NCI-H345 (cell line): Measurements from ENCODE around the gene RAI14.
"Not testable (repeated sequence)": the region's sequence is repeated elsewhere in the genome, so short reads cannot be mapped to it uniquely, and the experiment has no call there.

Experiments used
- DNase-seq: peaks from one replicate; lab custom pipeline; 2025; lab: John Stamatoyannopoulos, UW

RAI14 gene

GRCh38 chr5:34699155-34700077 is 43.3 kb downstream of the RAI14 start:
- no peak for DNase-seq

GRCh38 chr5:34700078-34700452 is 43.9 kb downstream of the RAI14 start:
- no peak for DNase-seq

- DNase-seq = not testable (repeated sequence)
These were observed 45.3 kb downstream of the RAI14 start for GRCh38 chr5:34701442-34701841.

- DNase-seq = no peak
These were observed 47.9 kb downstream of the RAI14 start for GRCh38 chr5:34703767-34704713.

- DNase-seq = no peak
These were observed 50.0 kb downstream of the RAI14 start for GRCh38 chr5:34706084-34706483.

GRCh38 chr5:34707451-34708107 is 51.5 kb downstream of the RAI14 start:
- no peak for DNase-seq

GRCh38 chr5:34708777-34709176 is 52.6 kb downstream of the RAI14 start:
- DNase-seq = no peak

- no peak for DNase-seq
These were observed 53.9 kb downstream of the RAI14 start for GRCh38 chr5:34709861-34710673.

- DNase-seq = no peak
These were observed 56.4 kb downstream of the RAI14 start for GRCh38 chr5:34712565-34712964.

GRCh38 chr5:34715711-34716110 is 59.6 kb downstream of the RAI14 start:
- DNase-seq = no peak

- no peak for DNase-seq
These were observed 60.9 kb downstream of the RAI14 start for GRCh38 chr5:34716986-34717385.

GRCh38 chr5:34717426-34718327 is 61.5 kb downstream of the RAI14 start:
- no peak for DNase-seq

- no peak for DNase-seq
These were observed 62.4 kb downstream of the RAI14 start for GRCh38 chr5:34718516-34718915.

GRCh38 chr5:34719029-34719428 is 62.9 kb downstream of the RAI14 start:
- no peak for DNase-seq

GRCh38 chr5:34721327-34721726 is 65.2 kb downstream of the RAI14 start:
- DNase-seq = no peak

GRCh38 chr5:34722183-34722582 is 66.1 kb downstream of the RAI14 start:
- no peak for DNase-seq

GRCh38 chr5:34724741-34725140 is 68.6 kb downstream of the RAI14 start:
- DNase-seq = no peak

GRCh38 chr5:34727166-34727749 is 71.1 kb downstream of the RAI14 start:
- not testable (repeated sequence) for DNase-seq

- DNase-seq = no peak
These were observed 72.1 kb downstream of the RAI14 start for GRCh38 chr5:34728236-34728635.
